Esophagus squamous epithelium (tissue), 5 donors: Measurements from ENCODE around the gene TCIRG1. TPM values are rescaled to one million over a fixed set of nuclear protein-coding genes. Genes with fewer than 3 reads are reported as not detected.

Source experiments
- DNase-seq: peaks from one replicate; lab custom pipeline; 2025; lab: John Stamatoyannopoulos, UW
- H3K27ac ChIP-seq, 4 donors: fragments of 200-600 bp; sonication (generic); one replicate each; pipeline ENCODE4 v1.5.1; 2016 to 2019; ENCODE audit warnings: mild to moderate bottlenecking in 1 of 4
- H3K27me3 ChIP-seq, 4 donors: fragments of 200-600 bp; sonication (generic); 1 replicate in 3 of 4; 2 replicates in 1 of 4; pipeline versions ENCODE4 v1.5.1 to v1.6.0; 2017 to 2021; ENCODE audit warnings: antibody characterized with exemption in 1 of 4
- H3K36me3 ChIP-seq, 3 donors: fragments of 200-600 bp; sonication (generic); one replicate each; pipeline ENCODE4 v1.5.1; 2016 to 2019
- H3K4me1 ChIP-seq, 3 donors: fragments of 200-600 bp; sonication (generic); one replicate each; pipeline ENCODE4 v1.5.1; 2017 to 2019
- H3K4me3 ChIP-seq, 4 donors: fragments of 200-600 bp; sonication (generic); 1 replicate in 3 of 4; 2 replicates in 1 of 4; pipeline ENCODE4 v1.5.1; 2016 to 2019; ENCODE audit warnings: mild to moderate bottlenecking in 2 of 4, moderate library complexity in 1 of 4
- H3K9me3 ChIP-seq, 3 donors: fragments of 200-600 bp; sonication (generic); one replicate each; pipeline ENCODE4 v1.5.1; 2016 to 2019
- CTCF ChIP-seq, 6 experiments: fragments of 450-650 bp in 4 of 6; fragments of 200-600 bp in 2 of 6; sonication (generic) in 2 of 6; IDR thresholded peaks; one replicate each; pipeline ENCODE4 v1.5.1; 2016 to 2019; ENCODE audit warnings: antibody characterized with exemption in 6 of 6, mild to moderate bottlenecking in 4 of 6, moderate library complexity in 4 of 6
- POLR2A ChIP-seq, 4 donors: fragments of 450-650 bp; IDR thresholded peaks; one replicate each; pipeline ENCODE4 v1.6.1; 2017; ENCODE audit warnings: antibody characterized with exemption in 4 of 4, mild to moderate bottlenecking in 4 of 4, moderate library complexity in 3 of 4
- WGBS, 2 donors: methylation state at CpG; one replicate each; pipeline ENCODE4 v1.1.5; 2018; 5-methylcytosine and 5-hydroxymethylcytosine counted together
- intact Hi-C: fragments of 100-400 bp; cut with DNase I; formaldehyde crosslinking; loops from one replicate; pipeline ENCODE4 v1.15.0; 2022
- total RNA-seq, 4 donors: library from RNA; depleted of rRNA; stranded (reverse); fragments of >200 nt; gene quantifications; one replicate each; pipeline ENCODE4 v1.1.0, GENCODE V29; 2016
- donor health status: DM: yes; HTN: yes; CAD: no.

TCIRG1 gene
- total RNA-seq, 4 donors from 2014 or later: 46.6 to 70.5 (median 63.5) TPM

- H3K4me1 ChIP-seq: peaks cover 36 to 70% (median 51%) of the 10 kb centered on the region in 3 donors
- H3K27ac ChIP-seq: peak overlapping the region in 3 of 4 donors; percentile 45 to 52 (median 47)
- H3K36me3 ChIP-seq: peaks cover 12 to 57% (median 28%) of the 10 kb centered on the region in 3 donors
- no peak overlapping the region for H3K4me3 ChIP-seq
- TF ChIP-seq POLR2A (IDR thresholded peaks at IDR 0.05) (no peak), CTCF (IDR thresholded peaks at IDR 0.05) (no peak)
- no peaks in the 10 kb centered on the region for H3K9me3 ChIP-seq
- intact Hi-C loops: no loop called here
- DNase-seq: no peak
- no CpG with 5 or more reads among the region's 27 CpGs for WGBS, 2 donors
- no peaks in the 10 kb centered on the region for H3K27me3 ChIP-seq
These were observed 3.6 kb downstream of the TCIRG1 start for GRCh38 chr11:68042219-68043028.

- no peak overlapping the region for H3K4me3 ChIP-seq
- no peak for DNase-seq
- intact Hi-C loops: no loop called here
- peaks cover 31 to 70% (median 46%) of the 10 kb centered on the region in 3 donors for H3K4me1 ChIP-seq
- H3K36me3 ChIP-seq: peaks cover 12 to 62% (median 28%) of the 10 kb centered on the region in 3 donors
- no peak for TF ChIP-seq POLR2A (IDR thresholded peaks at IDR 0.05)
- no peak for TF ChIP-seq CTCF (IDR thresholded peaks at IDR 0.05)
- H3K9me3 ChIP-seq: no peaks in the 10 kb centered on the region
- WGBS, 2 donors: no CpG with 5 or more reads among the region's 8 CpGs
- H3K27me3 ChIP-seq: no peaks in the 10 kb centered on the region
- peak overlapping the region in 3 of 4 donors; percentile 45 to 52 (median 47) for H3K27ac ChIP-seq
These were observed 4.2 kb downstream of the TCIRG1 start for GRCh38 chr11:68043029-68043348.

GRCh38 chr11:68043349-68044144 lies 4.7 kb downstream of the TCIRG1 start:
- H3K27ac ChIP-seq: peak overlapping the region in 3 of 4 donors; percentile 45 to 52 (median 47)
- no peaks in the 10 kb centered on the region for H3K27me3 ChIP-seq
- peaks cover 25 to 66% (median 41%) of the 10 kb centered on the region in 3 donors for H3K4me1 ChIP-seq
- peaks cover 12 to 68% (median 28%) of the 10 kb centered on the region in 3 donors for H3K36me3 ChIP-seq
- H3K9me3 ChIP-seq: no peaks in the 10 kb centered on the region
- no peak overlapping the region for H3K4me3 ChIP-seq
- DNase-seq: no peak
- TF ChIP-seq CTCF (IDR thresholded peaks at IDR 0.05) (no peak), POLR2A (IDR thresholded peaks at IDR 0.05) (no peak)
- WGBS, 2 donors: no CpG with 5 or more reads among the region's 36 CpGs
- intact Hi-C loops: no loop called here

GRCh38 chr11:68044145-68044813 lies 5.5 kb downstream of the TCIRG1 start:
- WGBS, 2 donors: 63 to 100% methylated on average over 1 to 2 of the region's 24 CpGs
- Histone ChIP-seq H3K27me3 (no peaks in the 10 kb centered on the region), H3K4me1 (peaks cover 23 to 59% (median 34%) of the 10 kb centered on the region in 3 donors), H3K4me3 (no peak overlapping the region), H3K36me3 (peaks cover 19 to 75% (median 30%) of the 10 kb centered on the region in 3 donors), H3K27ac (no peak overlapping the region), H3K9me3 (no peaks in the 10 kb centered on the region)
- TF ChIP-seq CTCF (IDR thresholded peaks at IDR 0.05) (no peak), POLR2A (IDR thresholded peaks at IDR 0.05) (no peak)
- no peak for DNase-seq
- intact Hi-C loops: no loop called here
